PC-3 (cell line): ENCODE results near the gene APCDD1.

Source experiments
- CTCF ChIP-seq: fragments of 300-600 bp; sonication (generic); conservative IDR thresholded peaks from 2 replicates; pipeline ENCODE4 v1.5.1; 2017; ENCODE audit warnings: antibody characterized with exemption, low read depth, mild to moderate bottlenecking, low read length
- EZH2phosphoT487 ChIP-seq: fragments of 300-600 bp; sonication (generic); IDR thresholded peaks from 2 replicates; pipeline ENCODE4 v1.6.1; 2018; ENCODE audit warnings: mild to moderate bottlenecking, antibody characterized with exemption, low read length, borderline replicate concordance

DNA sequence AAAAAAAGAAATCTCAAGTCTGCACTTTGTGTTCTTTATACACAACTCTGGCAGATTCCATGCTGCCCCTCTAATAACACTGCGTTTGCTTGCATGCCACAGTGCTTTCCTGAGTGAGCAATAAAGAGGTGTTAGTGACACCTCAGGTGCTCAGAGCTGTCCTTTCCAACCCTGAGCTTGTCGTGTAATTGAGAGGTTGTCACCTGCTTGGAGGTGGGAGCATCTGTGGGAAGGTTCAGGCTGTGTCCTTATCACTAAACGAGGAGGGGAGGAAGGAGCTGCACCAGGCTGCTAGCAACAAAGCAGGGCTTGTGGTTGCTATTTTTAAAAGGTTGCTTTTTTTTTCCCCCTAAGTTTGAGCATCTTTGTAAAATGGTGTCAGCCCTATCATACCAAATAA is 31.9 kb downstream of the APCDD1 start:
- no peak for TF ChIP-seq EZH2phosphoT487
- no peak for TF ChIP-seq CTCF
